ENCODE measurements around the gene SCG5. TPM values are rescaled to one million over a fixed set of nuclear protein-coding genes. Genes with fewer than 3 reads are reported as not detected.
A peak's percentile ranks its signal among the peaks of the same experiment; 100 is the strongest.

Gene SCG5
- total and polyA plus RNA-seq, 2 of the 13 experiments (the other 11 are each of a cell fraction or from before 2014, with no cell fraction given) = 2.3 to 3.5 TPM

GRCh38 chr15:32659340-32660155, 18.0 kb downstream of the SCG5 start:
- in situ Hi-C loops (cut with HindIII; ENCODE audit: extremely low pct_ligation_motif_present, low pct_unique_long_range_greater_than_20kb) = loop anchor here (5.0 to 10.0 kb wide), 3 partner anchors 278 to 475 kb away; no protein-coding TSS in a partner anchor
- CTCF ChIA-PET (ENCODE audit: low intra/inter-chr PET ratio, low total read pairs) = no interaction called here

GRCh38 chr15:32663671-32664070, 22.2 kb downstream of the SCG5 start:
- no peak for ATAC-seq
- Histone ChIP-seq H3K9me3 (ENCODE audit: low read length) (no peaks in the 10 kb centered on the region), H3K36me3 (replicated peaks in 1 of 2; ENCODE audit: control insufficient read depth in 1 of 2, insufficient read depth in 2 of 2, low read length in 2 of 2) (no peaks in the 10 kb centered on the region), H3K27ac (ENCODE audit: extremely low read length, insufficient read depth, low read length) (no peak overlapping the region), H3K9ac (ENCODE audit: insufficient read depth, low read depth, low read length) (no peak overlapping the region), H3K79me2 (ENCODE audit: insufficient read depth, low read length) (no peaks in the 10 kb centered on the region), H3K4me1 (ENCODE audit: insufficient read depth, low read length) (no peaks in the 10 kb centered on the region), H4K20me1 (ENCODE audit: insufficient read depth, low read length) (no peaks in the 10 kb centered on the region), H2AFZ (ENCODE audit: low read length) (no peak overlapping the region), H3K4me2 (ENCODE audit: low read depth, low read length) (no peak overlapping the region), H3K27me3 (ENCODE audit: control insufficient read depth in 1 of 2, insufficient read depth in 2 of 2, low read length in 2 of 2) (no peaks in the 10 kb centered on the region), H3K4me3 (replicated peaks in 1 of 3; ENCODE audit: insufficient read depth in 1 of 3, low read depth in 2 of 3, low read length in 3 of 3) (no peak overlapping the region)
- intact Hi-C loops (cut with micrococcal nuclease; ENCODE audit: unreplicated experiment) (loop anchor here (5.0 kb wide), 1 partner anchor 469 kb away; no protein-coding TSS in a partner anchor), in situ Hi-C loops (cut with HindIII; ENCODE audit: extremely low pct_ligation_motif_present, low pct_unique_long_range_greater_than_20kb) (loop anchor here (5.0 to 10.0 kb wide), 3 partner anchors 274 to 471 kb away; no protein-coding TSS in a partner anchor)
- WGBS (ENCODE audit: low lambda C conversion rate) = 89% methylated on average over 4 of the region's 4 CpGs
- DNase-seq (ENCODE audit: low spot score) = no peak
- FAIRE-seq = no peak
- POLR2A ChIA-PET = no interaction called here
- no TSS peak for BruUV-seq (replicated peaks)
- CTCF ChIA-PET (ENCODE audit: low intra/inter-chr PET ratio, low total read pairs) = interaction anchor here (1.9 to 2.2 kb wide), 3 partner anchors 273 to 469 kb away, joined by 8 to 22 read pairs (median 17); no protein-coding TSS in a partner anchor
- TF ChIP-seq MYNN (CRISPR knock-in tag; IDR thresholded peaks at IDR 0.05; ENCODE audit: low read depth) = no peak
- no peak for TF ChIP-seq AKNA (CRISPR knock-in tag; IDR thresholded peaks at IDR 0.05; ENCODE audit: borderline replicate concordance)
- TF ChIP-seq NFYB (CRISPR knock-in tag; IDR thresholded peaks at IDR 0.05) = no peak
- TF ChIP-seq KDM1A (CRISPR knock-in tag; IDR thresholded peaks at IDR 0.05) = no peak
- no peak for TF ChIP-seq CHCHD3 (CRISPR knock-in tag; IDR thresholded peaks at IDR 0.05)
- no peak for TF ChIP-seq ARID3A (IDR thresholded peaks at IDR 0.05; ENCODE audit: low read depth, low read length)
- no peak for TF ChIP-seq HNRNPH1 (optimal IDR thresholded peaks at IDR 0.05; ENCODE audit: low read depth, low read length)
- no peak for TF ChIP-seq LBX2 (CRISPR knock-in tag; IDR thresholded peaks at IDR 0.05; ENCODE audit: borderline replicate concordance)

More at GRCh38 chr15:32659340-32660155, 18.0 kb downstream of the SCG5 start:
- TF ChIP-seq FOXA1 (IDR thresholded peaks at IDR 0.05) (no peak), FOXA1 (CRISPR knock-in tag; IDR thresholded peaks at IDR 0.05) (peak; percentile 63), FOXA3 (CRISPR knock-in tag; IDR thresholded peaks at IDR 0.05) (0 out of 2 replicates have a peak, but pooled peaks have one; percentile 24), KAT7 (CRISPR knock-in tag; IDR thresholded peaks at IDR 0.05; ENCODE audit: borderline replicate concordance) (no peak)
- Histone ChIP-seq H3K4me1 (ENCODE audit: insufficient read depth, low read length) (no peaks in the 10 kb centered on the region), H3K79me2 (ENCODE audit: insufficient read depth, low read length) (no peaks in the 10 kb centered on the region), H3K27me3 (ENCODE audit: control insufficient read depth in 1 of 2, insufficient read depth in 2 of 2, low read length in 2 of 2) (no peaks in the 10 kb centered on the region), H2AFZ (ENCODE audit: low read length) (no peak overlapping the region), H3K9me3 (ENCODE audit: low read length) (no peaks in the 10 kb centered on the region), H4K20me1 (ENCODE audit: insufficient read depth, low read length) (no peaks in the 10 kb centered on the region), H3K27ac (ENCODE audit: extremely low read length, insufficient read depth, low read length) (no peak overlapping the region), H3K4me3 (replicated peaks in 1 of 3; ENCODE audit: insufficient read depth in 1 of 3, low read depth in 2 of 3, low read length in 3 of 3) (no peak overlapping the region), H3K9ac (ENCODE audit: insufficient read depth, low read depth, low read length) (no peak overlapping the region), H3K4me2 (ENCODE audit: low read depth, low read length) (no peak overlapping the region), H3K36me3 (replicated peaks in 1 of 2; ENCODE audit: control insufficient read depth in 1 of 2, insufficient read depth in 2 of 2, low read length in 2 of 2) (no peaks in the 10 kb centered on the region)
- intact Hi-C loops (cut with micrococcal nuclease; ENCODE audit: unreplicated experiment) = loop anchor here (5.0 kb wide), 2 partner anchors 113 to 473 kb away; no protein-coding TSS in a partner anchor
- FAIRE-seq (no peak), ATAC-seq (peak; percentile 59; the same call in 2 of the 3 replicates), DNase-seq (ENCODE audit: low spot score) (peak; percentile 27)
- POLR2A ChIA-PET = no interaction called here
- WGBS (ENCODE audit: low lambda C conversion rate) = 44% methylated on average over 5 of the region's 6 CpGs
- no TSS peak for BruUV-seq (replicated peaks)
